DND-41 (cell line): ENCODE results near the gene RBM18.

ENCODE experiments used
- ATAC-seq: fragments of 200-7000 bp; cut with Tn5 transposase; 3 replicates; pipeline ENCODE4 v1.9.1; 2021; ENCODE audit warnings: low read depth; ENCODE audit not compliant: insufficient read depth
- DNase-seq: peaks from one replicate; pipeline ENCODE4 v3.0.0-alpha.2; 2020
- H2AFZ ChIP-seq: 2 replicates; pipeline ENCODE4 v1.6.0; 2012; ENCODE audit warnings: low read depth, low read length
- H3K27ac ChIP-seq: 2 replicates; pipeline ENCODE4 v1.5.1; 2012; ENCODE audit warnings: low read length, inconsistent platforms
- H3K27me3 ChIP-seq: fragments of 200-600 bp; sonication (generic); 2 replicates; pipeline ENCODE4 v1.6.0; 2012; ENCODE audit warnings: low read length, mild to moderate bottlenecking, inconsistent platforms; ENCODE audit not compliant: insufficient read depth, poor library complexity
- H3K36me3 ChIP-seq: 2 replicates; pipeline ENCODE4 v1.5.1; 2012; ENCODE audit warnings: low read length, inconsistent platforms; ENCODE audit not compliant: insufficient read depth
- H3K4me1 ChIP-seq: 2 replicates; pipeline ENCODE4 v1.5.1; 2012; ENCODE audit warnings: mild to moderate bottlenecking, low read length; ENCODE audit not compliant: insufficient read depth
- H3K4me2 ChIP-seq: 2 replicates; pipeline ENCODE4 v1.6.0; 2012; ENCODE audit warnings: mild to moderate bottlenecking, moderate library complexity, low read length, inconsistent platforms; ENCODE audit not compliant: insufficient read depth
- H3K4me3 ChIP-seq, 2 experiments: fragments of 200-600 bp in 1 of 2; shearing (Covaris generic) in 1 of 2; 2 replicates each; pipeline ENCODE4 v1.5.1; 2012 to 2016; ENCODE audit warnings: inconsistent platforms in 2 of 2, low read length in 2 of 2, mild to moderate bottlenecking in 2 of 2, low read depth in 1 of 2, moderate library complexity in 1 of 2
- H3K79me2 ChIP-seq: 2 replicates; pipeline ENCODE4 v1.6.0; 2012; ENCODE audit warnings: low read length, inconsistent platforms; ENCODE audit not compliant: insufficient read depth
- H3K9ac ChIP-seq: 2 replicates; pipeline ENCODE4 v1.6.0; 2012; ENCODE audit warnings: low read depth, mild to moderate bottlenecking, inconsistent platforms, low read length, moderate library complexity
- H3K9me3 ChIP-seq: 2 replicates; pipeline ENCODE4 v1.5.1; 2012; ENCODE audit warnings: low read length, moderate library complexity, mild to moderate bottlenecking, inconsistent platforms; ENCODE audit not compliant: insufficient read depth, severe bottlenecking
- H4K20me1 ChIP-seq: 2 replicates; pipeline ENCODE4 v1.6.0; 2012; ENCODE audit warnings: low read length; ENCODE audit not compliant: insufficient read depth
- EZH2 ChIP-seq: IDR thresholded peaks from 3 replicates; pipeline ENCODE4 v1.6.1; 2012; ENCODE audit warnings: borderline replicate concordance, low read depth, mild to moderate bottlenecking, moderate library complexity, low read length, inconsistent platforms; ENCODE audit not compliant: severe bottlenecking
- TF ChIP-seq, protein P1 (sequence below): IDR thresholded peaks from 2 replicates; pipeline ENCODE4 v1.5.1; 2012; ENCODE audit warnings: borderline replicate concordance, low read length, moderate library complexity, mild to moderate bottlenecking; ENCODE audit not compliant: poor library complexity, severe bottlenecking; ENCODE audit errors: extremely low read depth

RBM18 gene

DNA sequence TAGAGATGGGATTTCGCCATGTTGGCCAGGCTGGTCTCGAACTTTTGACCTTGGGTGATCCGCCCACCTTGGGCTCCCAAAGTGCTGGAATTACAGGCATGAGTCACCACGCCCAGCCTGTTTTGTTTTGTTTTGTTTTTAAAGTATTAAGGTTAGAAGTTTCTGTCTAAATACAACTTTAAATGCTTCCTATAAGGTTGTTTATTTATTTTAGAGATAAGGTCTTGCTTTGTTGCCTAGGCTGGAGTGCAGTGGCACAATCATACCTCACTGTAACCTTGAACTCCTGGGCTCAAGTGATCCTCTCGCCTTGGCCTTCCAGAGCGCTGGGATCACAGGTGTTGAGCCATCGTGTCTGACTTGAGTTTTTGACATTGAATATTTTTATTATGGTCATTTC lies 11.5 kb upstream of the RBM18 start:
- peaks cover 50% of the 10 kb centered on the region for H3K79me2 ChIP-seq
- DNase-seq (no peak), ATAC-seq (no peak)
- peaks cover 5% of the 10 kb centered on the region; the same call in 1 of the 2 replicates for H4K20me1 ChIP-seq
- H3K4me3 ChIP-seq, result no peak overlapping the region
- peaks cover 40% of the 10 kb centered on the region for H3K36me3 ChIP-seq
- peaks cover 3% of the 10 kb centered on the region for H3K9me3 ChIP-seq
- H2AFZ ChIP-seq, result no peak overlapping the region
- H3K27me3 ChIP-seq, result no peaks in the 10 kb centered on the region
- TF ChIP-seq, protein P1, sequence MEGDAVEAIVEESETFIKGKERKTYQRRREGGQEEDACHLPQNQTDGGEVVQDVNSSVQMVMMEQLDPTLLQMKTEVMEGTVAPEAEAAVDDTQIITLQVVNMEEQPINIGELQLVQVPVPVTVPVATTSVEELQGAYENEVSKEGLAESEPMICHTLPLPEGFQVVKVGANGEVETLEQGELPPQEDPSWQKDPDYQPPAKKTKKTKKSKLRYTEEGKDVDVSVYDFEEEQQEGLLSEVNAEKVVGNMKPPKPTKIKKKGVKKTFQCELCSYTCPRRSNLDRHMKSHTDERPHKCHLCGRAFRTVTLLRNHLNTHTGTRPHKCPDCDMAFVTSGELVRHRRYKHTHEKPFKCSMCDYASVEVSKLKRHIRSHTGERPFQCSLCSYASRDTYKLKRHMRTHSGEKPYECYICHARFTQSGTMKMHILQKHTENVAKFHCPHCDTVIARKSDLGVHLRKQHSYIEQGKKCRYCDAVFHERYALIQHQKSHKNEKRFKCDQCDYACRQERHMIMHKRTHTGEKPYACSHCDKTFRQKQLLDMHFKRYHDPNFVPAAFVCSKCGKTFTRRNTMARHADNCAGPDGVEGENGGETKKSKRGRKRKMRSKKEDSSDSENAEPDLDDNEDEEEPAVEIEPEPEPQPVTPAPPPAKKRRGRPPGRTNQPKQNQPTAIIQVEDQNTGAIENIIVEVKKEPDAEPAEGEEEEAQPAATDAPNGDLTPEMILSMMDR, result no peak
- TF ChIP-seq EZH2, result no peak
- no peak overlapping the region for H3K4me2 ChIP-seq
- H3K4me1 ChIP-seq, result no peaks in the 10 kb centered on the region
- H3K9ac ChIP-seq, result no peak overlapping the region
- no peak overlapping the region for H3K27ac ChIP-seq

- DNase-seq (no peak), ATAC-seq (no peak)
- Histone ChIP-seq H3K27me3 (no peaks in the 10 kb centered on the region), H3K79me2 (peaks cover 52% of the 10 kb centered on the region), H3K4me1 (no peaks in the 10 kb centered on the region), H2AFZ (no peak overlapping the region), H4K20me1 (no peaks in the 10 kb centered on the region), H3K9me3 (peaks cover 3% of the 10 kb centered on the region), H3K4me3 (no peak overlapping the region), H3K4me2 (no peak overlapping the region), H3K9ac (no peak overlapping the region), H3K27ac (no peak overlapping the region), H3K36me3 (peaks cover 39% of the 10 kb centered on the region)
- TF ChIP-seq EZH2, result no peak
- TF ChIP-seq, protein P1, result no peak
These were observed 9.4 kb upstream of the RBM18 start for GRCh38 chr9:122274055-122274454.

DNA sequence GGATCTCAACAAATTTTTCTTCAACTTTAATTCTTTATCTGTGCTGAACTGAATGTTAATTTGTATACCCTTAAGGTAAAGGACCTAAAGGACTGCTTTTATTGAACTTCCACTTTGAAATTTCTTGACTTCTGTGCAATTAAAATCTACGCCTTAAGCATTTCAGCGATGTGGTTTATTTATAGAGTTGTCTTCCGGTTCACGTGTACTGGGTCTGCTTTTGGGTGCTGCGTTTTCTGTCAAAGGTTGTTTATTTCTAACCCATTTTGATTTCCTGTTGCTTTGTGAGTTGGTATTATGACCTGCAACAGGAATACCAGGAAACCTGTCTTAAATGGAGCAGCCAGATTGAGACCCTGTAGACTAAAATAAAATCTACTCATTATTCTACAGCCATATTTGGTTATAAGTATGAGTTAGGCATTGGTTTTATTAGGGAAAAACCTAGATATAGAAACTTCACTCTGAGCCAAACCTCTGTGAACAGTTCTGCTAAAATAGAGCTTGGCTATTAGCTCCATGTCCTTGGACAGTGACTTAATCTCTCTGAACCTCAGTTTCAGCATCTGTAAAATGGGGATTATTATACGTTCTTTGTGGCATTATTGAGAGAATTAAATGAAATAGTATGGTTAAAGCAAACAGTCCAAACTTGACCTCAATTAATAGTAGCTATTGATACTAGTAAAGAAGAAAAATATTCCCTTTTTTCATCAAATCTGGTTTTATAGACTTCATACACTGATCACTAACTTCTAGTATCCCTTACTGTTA lies 3.6 kb upstream of the RBM18 start:
- ATAC-seq, result no peak
- no peak overlapping the region for H3K27ac ChIP-seq
- peaks cover 56% of the 10 kb centered on the region for H3K79me2 ChIP-seq

More for the DNA sequence above, 3.6 kb upstream of the RBM18 start:
- no peak for DNase-seq
- Histone ChIP-seq H2AFZ (no peak overlapping the region), H3K9ac (no peak overlapping the region), H3K27me3 (no peaks in the 10 kb centered on the region), H4K20me1 (no peaks in the 10 kb centered on the region), H3K4me1 (peaks cover 22% of the 10 kb centered on the region), H3K9me3 (no peaks in the 10 kb centered on the region), H3K4me3 (no peak overlapping the region), H3K36me3 (peaks cover 16% of the 10 kb centered on the region), H3K4me2 (no peak overlapping the region)
- TF ChIP-seq, protein P1, result no peak
- TF ChIP-seq EZH2, result no peak
